HG03565 (cell line): ENCODE results near the gene C16orf89.

Experiments used
- ATAC-seq: cut with Tn5 transposase; IDR thresholded peaks from one replicate; pipeline ENCODE4 v1.9.1; 2021; ENCODE audit warnings: mild to moderate bottlenecking, moderate library complexity; ENCODE audit not compliant: unreplicated experiment

C16orf89 gene

DNA sequence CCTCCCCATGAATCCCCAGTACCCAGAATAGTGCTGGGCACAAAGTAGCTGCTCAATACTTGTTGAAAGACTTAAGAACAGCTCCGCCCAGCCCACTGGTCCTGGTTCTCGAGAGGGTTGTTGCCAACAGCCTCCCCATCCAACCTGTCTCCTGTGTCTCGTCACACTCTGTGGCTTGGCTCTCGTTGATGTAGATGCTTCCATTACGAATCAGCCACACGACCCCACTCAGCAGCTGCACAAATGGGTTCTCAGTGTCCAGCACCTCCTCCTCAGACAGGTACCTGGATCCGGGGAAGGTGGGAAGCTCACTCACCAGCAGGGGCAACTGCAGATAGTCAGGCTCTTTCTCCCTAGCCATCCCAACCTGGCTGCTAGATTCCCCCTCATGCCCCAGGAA, 34.2 kb downstream of the C16orf89 start:
- ATAC-seq: no peak

DNA sequence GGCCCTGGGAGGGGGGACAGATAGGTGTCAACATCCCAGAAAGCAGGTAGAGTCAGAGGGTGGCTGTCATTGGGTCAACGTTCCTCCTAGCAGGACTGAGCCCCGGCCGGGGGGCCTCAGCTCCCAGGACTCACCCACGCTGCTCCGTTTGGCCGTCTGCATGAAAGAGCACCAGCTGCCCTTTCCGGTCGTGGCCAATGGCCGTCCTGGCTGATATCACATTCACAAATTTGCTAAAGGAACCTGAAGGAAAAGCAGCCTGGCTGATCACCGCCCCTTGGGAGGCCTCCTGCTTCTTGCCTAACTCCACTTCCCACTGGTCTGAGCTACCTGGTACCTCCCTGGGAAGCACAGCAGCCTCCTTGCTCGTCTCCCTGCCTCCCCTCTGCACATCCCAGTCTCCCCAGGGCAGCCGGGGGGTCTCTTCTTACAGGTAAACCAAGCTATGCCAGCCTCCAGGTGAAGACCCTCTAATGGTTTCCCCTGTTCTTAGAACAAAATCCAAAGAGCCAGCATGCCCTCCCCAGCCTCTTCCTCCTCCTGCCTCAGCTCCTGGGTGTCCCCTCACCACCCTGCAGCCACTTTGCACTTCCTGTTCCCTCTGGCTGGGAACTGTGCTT, 35.4 kb downstream of the C16orf89 start:
- ATAC-seq: no peak

DNA sequence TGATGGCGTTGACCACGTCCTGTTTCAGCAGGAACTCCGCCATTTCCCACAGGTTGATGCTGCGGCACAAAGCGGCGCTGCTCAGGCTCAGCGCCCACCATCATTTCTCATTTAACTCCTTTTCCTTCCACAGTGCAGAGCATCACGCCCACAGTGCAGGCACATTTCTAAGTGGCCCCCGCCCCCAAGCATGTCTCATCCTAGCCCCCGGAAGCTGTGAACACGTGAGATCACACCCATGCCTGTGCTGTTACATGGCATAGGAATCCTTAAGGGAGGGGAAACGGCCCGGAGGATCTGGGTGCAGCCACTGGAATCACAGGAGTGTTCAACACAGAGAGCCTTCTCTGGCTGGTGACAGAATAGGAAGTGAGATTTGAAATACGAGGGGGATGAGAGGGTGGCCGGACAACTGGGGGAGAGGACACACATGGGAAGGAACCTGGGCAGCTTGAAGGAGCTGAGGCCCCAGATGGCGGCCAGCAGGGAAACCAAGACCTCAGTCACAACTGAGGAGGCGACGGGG, 36.7 kb downstream of the C16orf89 start:
- no peak for ATAC-seq

DNA sequence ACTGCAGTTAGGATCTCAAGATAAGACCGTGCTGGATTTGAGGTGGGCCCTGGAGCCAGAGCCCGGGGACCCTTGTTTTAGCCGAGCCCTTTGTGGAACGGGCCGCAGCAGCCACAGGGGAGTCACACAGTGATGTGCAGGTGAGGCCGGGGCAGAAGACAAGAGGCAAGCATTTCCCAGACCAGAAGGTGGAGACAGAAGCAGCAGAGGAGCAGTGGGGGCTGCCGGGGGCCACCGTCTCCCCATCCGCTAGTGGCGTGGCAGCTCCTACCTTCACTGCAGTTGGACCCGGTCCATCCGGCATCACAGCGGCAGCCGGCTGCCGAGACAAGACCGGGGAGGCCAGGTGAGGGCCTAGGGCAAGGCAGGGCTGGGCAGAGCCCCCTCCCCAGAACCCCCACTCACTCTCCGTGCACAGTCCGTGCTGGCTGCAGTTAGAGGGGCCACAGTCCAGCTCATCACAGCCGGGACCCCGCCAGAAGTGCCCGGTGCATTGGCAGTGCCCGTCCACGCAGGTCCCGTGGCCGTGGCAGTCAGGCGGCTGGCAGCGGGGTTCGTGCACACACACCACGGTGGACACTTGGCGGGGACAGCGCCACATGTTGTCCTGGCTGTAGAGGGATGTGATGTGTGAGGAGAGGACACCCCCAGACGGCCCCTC, 38.1 kb downstream of the C16orf89 start:
- ATAC-seq: no peak

DNA sequence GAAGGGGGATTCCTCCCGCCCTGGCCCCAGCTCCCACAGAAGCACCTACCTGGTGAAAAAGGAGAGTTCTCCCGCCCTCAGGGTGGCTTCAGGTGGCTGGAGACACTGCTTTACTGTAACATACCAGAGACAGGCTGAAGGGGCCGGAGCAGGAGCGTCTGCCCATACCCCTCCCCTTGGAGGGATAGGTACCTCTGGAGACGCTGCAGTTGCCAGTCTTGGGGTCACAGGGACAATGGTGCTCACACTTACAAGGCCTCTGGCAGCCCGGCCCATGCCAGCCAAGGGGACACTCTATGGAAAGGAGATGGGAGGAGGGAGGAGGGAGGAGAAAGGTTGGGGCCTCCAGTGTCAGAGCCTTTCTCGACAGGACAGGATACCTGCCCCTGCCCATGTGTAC, 38.7 kb downstream of the C16orf89 start:
- no peak for ATAC-seq

DNA sequence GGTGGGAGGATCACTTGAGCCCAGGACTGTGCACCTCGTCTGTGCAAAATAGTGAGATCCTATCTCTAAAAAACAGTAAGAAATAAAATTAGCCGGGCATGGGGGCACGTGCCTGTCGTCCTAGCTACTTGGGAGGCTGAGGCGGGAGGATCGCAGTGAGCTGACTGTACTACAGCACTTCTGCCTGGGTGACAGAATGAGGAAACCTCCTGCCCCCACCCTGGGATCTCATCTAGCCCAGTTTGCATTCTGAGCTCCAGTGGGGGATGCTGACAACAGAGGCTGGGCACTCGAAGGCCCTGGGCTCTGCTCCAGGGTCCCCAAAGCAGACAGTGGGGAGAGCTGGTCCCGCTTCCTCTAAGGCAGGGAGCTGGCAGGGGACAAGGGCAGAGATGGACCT, 39.1 kb downstream of the C16orf89 start:
- no peak for ATAC-seq

DNA sequence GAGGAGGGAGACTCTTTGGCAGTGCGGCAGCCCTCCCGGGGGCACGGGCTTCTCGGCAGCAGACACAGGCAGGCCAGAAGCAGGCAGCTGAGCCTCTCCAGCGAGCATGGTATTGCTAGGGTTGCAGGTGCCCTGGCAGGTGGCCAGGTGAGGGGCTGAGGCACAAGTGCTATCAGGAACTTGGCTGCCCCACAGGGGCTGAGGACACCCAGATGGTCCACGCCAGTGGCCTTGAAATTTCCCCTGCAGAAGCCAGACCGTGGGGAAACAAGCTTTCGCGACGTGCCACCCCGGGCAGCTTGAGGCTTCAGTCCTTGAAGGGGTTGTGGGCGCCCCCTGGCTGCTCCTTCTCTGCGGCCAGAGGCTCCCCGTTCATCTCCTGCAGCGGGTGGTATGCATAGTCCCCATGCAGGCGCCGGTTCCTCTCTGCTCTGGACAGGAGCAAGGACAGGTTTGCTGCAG, 40.6 kb downstream of the C16orf89 start:
- ATAC-seq: no peak

DNA sequence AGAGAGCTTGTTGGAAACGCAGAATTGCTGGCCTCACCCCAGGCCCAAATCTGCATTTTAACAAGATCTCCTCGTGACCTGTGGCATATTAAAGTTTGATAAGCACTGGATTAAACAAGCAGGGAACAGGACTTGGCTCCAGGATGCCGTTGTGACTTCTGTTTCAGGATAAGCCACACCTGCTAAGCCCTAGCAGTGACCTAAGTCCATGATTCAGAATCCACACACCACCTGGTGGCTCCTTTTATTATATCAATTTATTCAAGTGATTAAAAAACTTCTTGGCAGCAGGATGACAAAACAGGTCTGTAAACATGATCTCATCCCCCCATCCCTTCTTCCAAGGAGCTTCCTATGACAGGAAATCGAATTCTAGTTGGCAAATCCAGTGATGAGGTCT, 41.1 kb downstream of the C16orf89 start:
- ATAC-seq: no peak

DNA sequence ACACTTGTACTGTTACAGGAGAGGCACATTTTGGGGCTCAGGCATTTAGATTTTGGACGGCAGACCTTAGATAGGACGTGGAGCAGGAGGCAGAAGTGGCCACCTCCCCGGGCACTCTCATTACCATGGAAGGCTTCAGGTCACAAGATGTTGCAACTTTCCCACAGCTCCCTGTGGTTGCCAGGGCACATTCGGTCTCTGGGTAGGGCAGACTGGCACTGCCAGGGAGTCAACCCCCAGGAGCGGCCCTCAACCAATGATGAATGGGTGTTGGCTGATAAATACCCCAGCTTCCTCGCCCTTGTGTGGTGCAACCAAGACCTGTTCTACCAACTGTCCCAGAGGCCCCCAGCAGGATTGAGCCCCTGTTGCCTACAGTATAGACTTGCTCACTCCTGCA, 43.2 kb downstream of the C16orf89 start:
- no peak for ATAC-seq

DNA sequence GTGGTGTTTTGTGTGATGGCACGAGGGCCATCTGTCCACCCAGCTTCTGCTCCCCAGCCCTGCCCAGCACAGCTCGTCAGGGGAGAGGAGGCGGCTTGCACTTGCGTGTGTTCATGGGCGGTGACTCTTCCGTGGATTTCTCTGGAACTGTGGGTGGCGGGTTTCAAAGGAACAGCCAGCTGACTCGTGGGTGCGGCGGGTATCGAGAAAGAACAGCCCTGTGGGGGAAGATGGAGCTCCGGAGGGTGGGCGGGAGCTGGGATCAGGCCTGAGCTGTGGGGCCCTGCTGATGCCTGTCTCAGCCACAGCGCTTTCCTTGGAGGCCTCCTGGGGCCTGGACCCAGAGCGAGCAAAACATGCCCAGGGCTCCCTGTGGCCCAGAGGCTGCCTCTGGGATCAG, 45.2 kb downstream of the C16orf89 start:
- no peak for ATAC-seq

DNA sequence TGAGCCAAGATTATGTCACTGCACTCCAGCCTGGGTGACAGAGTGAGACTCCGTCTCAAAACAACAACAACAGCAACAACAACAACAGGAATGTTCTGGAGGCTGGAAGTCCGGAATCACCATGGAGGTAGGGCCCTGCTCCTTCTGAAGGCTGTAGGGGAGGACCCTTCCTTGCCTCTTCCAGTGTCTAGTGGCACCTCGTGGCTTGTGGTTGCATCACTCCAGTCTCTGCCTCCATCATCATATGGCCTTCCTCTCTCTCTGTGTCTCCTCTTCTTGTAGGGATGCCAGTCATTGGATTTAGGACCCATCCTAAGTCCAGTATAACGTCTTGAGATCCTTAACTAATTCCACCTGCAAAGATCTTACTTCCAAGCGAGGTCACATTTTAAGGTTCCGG, 46.0 kb downstream of the C16orf89 start:
- no peak for ATAC-seq

DNA sequence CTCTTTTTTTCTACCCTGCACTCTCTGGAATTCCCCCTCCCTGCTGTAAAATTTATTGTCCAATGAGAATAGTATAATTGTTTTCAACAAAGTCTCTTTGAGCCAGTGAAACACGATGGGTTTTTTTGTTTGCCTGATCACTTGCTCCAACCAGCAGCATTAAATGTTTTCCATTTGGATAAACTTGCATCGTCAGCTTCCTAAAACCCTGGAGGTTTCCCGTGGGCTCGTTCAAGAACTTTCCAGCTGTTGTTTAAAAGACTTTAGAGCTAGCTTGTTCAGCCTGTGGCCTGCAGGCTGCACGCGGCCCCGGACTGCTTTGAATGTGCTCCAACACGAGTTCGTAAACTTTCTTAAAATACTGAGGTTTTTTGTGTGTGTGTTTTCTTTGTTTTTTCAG, 47.0 kb downstream of the C16orf89 start:
- ATAC-seq: no peak

DNA sequence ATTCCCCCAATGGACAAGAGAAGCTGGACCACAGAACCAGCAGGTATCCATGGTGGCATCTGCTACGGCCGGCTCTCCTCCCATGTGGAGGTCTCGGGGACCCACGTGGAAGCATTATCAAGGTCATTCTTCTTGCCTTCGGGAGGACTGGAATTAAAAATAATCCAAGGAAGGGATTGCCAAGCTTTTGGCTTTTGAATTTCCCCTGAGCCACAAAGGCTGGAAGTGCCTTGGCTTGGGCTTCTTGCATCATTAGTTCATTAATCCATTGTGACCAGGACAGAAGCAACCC, 48.1 kb downstream of the C16orf89 start:
- no peak for ATAC-seq

DNA sequence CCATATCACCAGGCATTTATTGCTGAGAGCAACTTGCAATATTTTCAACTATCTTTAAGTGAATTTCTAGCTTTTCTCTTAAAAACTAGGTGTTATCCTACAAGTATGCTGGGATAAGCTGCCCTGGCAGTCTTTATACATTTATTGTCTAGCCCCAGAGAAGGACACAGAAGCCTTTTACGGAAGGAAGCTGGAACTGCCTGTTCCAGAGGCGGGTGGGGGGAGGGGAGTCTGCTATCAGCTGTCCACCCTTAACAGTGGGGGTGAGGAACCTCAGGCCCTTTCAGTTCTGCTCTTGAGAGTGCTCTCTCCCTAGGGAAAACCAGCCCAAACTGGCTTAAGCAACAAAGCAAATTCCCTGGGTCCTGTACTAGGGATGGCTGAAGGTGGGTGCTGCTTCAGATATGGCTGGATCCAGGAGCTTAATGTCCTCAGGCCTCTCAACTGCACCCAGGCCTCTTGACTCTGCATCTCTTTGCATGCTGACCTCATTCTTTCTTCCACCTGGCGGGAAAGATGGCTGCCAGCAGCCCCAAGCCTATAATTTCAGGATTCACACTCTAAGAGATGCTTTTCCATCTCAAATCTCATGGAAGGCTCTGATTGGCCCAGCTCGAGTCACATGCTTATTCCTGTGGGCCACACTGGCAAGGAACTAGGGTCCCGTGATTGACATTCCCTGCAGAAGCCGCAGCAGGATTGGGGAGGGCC, 48.6 kb downstream of the C16orf89 start:
- no peak for ATAC-seq

DNA sequence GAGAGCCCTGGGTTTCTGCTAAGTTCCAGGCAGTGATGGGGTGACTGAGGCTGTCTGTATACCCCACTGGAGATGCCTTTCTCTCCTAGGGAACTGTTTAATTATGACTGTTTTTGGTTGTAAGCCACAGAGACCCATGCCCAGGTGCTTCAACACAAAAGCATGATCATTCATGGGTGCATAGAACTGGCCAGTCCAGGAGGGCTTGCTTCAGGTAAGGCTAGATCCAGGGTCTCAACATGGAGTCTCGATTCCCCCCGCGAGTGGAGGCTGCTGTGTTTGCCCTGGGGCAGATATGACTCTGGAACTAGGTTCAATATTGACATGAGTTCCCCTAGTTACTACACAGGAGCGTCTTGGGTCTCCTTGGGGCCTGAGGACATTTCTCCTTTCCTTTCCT, 49.9 kb downstream of the C16orf89 start:
- no peak for ATAC-seq

DNA sequence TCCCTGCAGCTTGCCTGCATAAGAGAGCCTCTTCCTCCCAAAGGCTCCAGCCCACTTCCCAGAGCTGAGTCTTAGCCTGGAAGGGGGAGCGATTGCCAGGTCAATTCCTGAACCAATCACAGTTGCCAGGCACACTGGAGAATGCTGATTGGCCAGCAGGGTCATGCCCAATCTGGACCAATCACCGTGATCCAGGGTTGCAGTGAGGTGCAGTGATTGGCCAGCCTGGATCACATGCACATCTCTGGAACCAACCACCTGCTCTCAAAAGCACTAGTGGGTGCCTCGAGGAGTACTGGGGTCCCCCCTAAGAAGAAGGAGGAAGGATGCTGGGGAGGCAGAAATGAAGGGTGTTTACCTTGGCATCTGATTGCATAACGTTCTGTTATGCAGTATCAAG, 50.4 kb downstream of the C16orf89 start:
- ATAC-seq: no peak

DNA sequence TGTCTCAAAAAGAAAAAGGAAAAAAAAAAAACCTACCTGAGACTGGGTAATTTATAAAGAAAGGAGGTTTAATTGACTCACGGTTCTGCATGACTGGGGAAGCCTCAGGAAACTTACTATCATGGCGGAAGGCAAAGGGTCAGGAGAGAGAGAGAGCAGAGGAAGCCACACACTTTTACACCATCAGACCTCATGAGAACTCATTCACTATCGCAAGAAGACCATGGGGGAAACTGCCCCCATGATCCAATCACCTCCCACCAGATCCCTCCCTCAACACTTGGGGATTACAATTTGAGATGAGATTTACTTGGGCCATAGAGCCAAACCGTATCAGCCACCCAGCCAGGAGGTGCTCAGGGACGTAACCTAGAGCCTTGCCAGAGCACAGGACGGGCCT, 52.9 kb downstream of the C16orf89 start:
- no peak for ATAC-seq

DNA sequence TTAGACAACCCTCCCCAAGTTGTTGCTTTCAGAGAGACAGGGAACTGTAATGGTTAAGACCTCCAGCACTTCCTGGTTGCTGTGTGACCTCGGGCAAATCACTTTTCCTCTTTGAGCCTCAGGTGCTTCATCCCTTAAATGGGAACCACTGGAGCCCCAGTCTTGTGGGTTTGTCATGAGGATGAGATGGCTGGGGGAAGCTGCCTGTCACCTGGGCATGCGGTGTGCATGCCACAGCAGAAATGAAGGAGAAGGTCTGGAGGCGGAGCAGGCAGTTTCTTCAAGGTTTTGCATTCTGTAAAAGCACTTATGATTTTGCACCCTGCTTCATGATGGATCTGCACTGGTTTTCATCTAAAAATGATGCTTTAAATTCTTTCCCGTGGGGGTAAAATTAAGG, 54.1 kb downstream of the C16orf89 start:
- no peak for ATAC-seq

DNA sequence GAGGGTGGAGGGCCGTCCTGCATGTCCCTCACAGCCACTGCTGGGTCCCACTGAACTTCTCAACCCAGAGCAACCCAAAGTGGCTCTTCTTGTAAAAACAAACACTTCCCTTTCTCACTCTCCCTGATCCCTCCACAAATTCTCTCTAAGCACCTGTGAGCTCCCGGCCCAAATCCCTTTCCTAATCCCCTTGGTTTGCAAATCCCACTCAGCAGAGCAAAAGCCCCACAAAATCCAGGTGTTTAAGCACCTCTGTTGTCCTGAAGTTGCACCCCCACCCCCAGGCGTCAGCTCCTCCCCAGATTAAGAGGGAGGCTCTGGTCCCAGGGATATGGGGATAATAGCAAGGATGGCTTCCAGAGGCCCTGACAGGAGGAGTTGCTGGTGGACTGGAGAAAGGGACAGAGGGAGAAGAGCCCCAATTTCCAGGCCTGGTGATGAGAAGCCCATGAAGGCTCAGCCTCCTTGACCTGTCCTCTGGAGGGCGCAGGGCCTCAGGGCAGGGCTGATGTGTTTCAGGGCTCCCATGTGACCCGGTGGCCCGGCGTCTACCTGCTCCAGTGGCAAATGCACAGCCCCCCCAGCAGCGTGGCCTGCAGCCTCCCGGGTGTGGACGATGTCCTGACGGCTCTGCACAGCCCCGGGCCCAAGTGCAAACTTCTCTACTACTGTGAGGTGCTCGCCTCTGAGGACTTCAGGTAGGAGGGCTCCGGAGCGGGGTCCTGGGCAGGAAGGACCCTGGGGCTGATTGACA, 55.0 kb downstream of the C16orf89 start:
- ATAC-seq: no peak

DNA sequence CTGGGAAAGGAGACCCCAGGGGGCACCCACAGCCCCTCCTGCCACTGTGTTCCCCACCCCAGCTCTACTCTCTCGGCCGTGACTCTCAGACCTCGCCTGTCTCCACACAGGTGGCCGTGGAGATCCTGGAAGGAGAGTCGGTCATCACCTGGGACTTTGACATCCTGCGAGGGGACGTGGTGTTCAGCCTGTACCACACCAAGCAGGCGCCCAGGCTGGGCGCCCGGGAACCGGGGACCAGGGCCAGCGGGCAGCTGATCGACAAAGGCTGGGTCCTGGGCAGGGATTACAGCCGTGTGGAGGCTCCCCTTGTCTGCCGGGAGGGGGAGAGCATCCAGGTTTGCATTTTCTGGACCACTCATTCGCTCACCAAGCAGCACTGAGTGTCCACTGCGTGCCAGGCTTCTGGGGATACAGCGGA, 57.4 kb downstream of the C16orf89 start:
- ATAC-seq: no peak

DNA sequence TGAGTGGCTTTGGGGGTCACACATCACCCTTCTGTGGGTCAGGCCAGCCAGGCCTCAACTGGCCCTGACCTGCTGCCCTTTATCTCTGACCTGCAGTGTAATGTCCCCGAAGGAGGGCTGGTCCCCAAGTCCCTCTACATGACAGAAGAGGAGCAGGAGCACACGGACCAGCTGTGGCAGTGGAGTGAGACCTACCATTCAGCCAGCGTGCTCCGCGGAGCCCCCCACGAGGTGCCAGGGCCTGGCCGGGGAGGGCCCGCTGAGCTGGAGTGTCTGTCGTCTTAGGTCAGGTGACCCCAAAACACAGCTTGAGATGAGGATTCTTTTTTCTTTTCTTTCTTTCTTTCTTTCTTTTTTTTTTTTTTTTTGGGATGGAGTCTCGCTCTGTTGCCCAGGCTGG, 58.5 kb downstream of the C16orf89 start:
- ATAC-seq: no peak
